Pancreas (tissue), 10 donors: Measurements from ENCODE around the gene MON2. TPM values are rescaled to one million over a fixed set of nuclear protein-coding genes. Genes with fewer than 3 reads are reported as not detected.
"Not testable (repeated sequence)": the region's sequence is repeated elsewhere in the genome, so short reads cannot be mapped to it uniquely, and the experiment has no call there.

Source experiments
- ATAC-seq, 4 donors: fragments of 200-7000 bp; cut with Tn5 transposase; one replicate each; pipeline versions ENCODE4 v1.8.0 to v1.9.1; 2020; ENCODE audit warnings: mild to moderate bottlenecking in 4 of 4, moderate library complexity in 4 of 4
- DNase-seq, 6 donors: peaks; one replicate each; pipeline ENCODE4 v3.0.0-alpha.2; 2020
- FAIRE-seq: peaks from 2 replicates; lab custom pipeline; 2012; peaks lifted over from hg19 to GRCh38; lab: Jason Lieb, UNC
- H3K27ac ChIP-seq, 4 donors: fragments of 200-600 bp; sonication (generic); 1 replicate in 3 of 4; 2 replicates in 1 of 4; pipeline versions ENCODE4 v1.5.0 to v1.8.0; 2020
- H3K27me3 ChIP-seq, 4 donors: fragments of 200-600 bp; one replicate each; pipeline ENCODE4 v1.8.0; 2021
- H3K36me3 ChIP-seq, 3 donors: fragments of 200-600 bp; sonication (generic) in 1 of 3; one replicate each; pipeline versions ENCODE4 v1.5.0 to v1.8.0; 2020 to 2021
- H3K4me1 ChIP-seq, 3 donors: fragments of 200-600 bp; one replicate each; pipeline ENCODE4 v1.8.0; 2021
- H3K4me3 ChIP-seq, 4 donors: fragments of 200-600 bp; sonication (generic) in 2 of 4; one replicate each; pipeline versions ENCODE4 v1.5.0 to v1.8.0; 2020 to 2021
- H3K9me3 ChIP-seq, 4 donors: fragments of 200-600 bp; one replicate each; pipeline ENCODE4 v1.8.0; 2021
- CTCF ChIP-seq, 4 donors: fragments of 200-600 bp; sonication (generic) in 3 of 4; IDR thresholded peaks; one replicate each; pipeline versions ENCODE4 v1.5.0 to v1.8.0; 2021; ENCODE audit warnings: antibody characterized with exemption in 4 of 4
- WGBS, 2 donors: extraction: QIAGEN DNeasy Blood & Tissue Kit; methylation state at CpG; one replicate each; pipeline ENCODE4 v1.1.7; 2013; 5-methylcytosine and 5-hydroxymethylcytosine counted together
- intact Hi-C, 3 donors: fragments of 100-400 bp; cut with DNase I; formaldehyde crosslinking; loops; one replicate each; pipeline versions ENCODE4 v1.11.1 to v1.14.2; 2022
- polyA plus RNA-seq, 2 donors: library from polyadenylated mRNA; stranded (reverse); fragments of 200-250 nt; gene quantifications; one replicate each; pipeline ENCODE4 v1.2.3, GENCODE V29; 2013
- total RNA-seq, 6 donors: library from RNA; stranded (reverse); fragmentation: NEBNext Ultra II Directional in 4 of 6; extraction: Animal tissue kit (Norgen Biotek cat#: 25700) in 4 of 6; gene quantifications; one replicate each; pipeline versions ENCODE4 v1.2.1 to v1.2.4, GENCODE V29; 2021 to 2023
- donor health status: healthy with polysubstance abuse.
- donor health status: DM: no; HTN: no; CAD: no; lungs with moderate emphysema.
- donor health status: DM: no; HTN: no; CAD: no.
- donor health status: control.
- donor health status: control.
- donor health status: Bipolar disorder and iron deficiency.
- donor health status: DM: yes; HTN: yes; CAD: no.
- donor health status: DM: no; HTN: no; CAD: no.
- donor health status: DM: no; HTN: no; CAD: no.
- donor health status: DM: yes; HTN: yes; CAD: no.

Gene MON2
- total and polyA plus RNA-seq, 8 donors, result 14.6 to 46.8 (median 30.7) TPM

- no peak for ATAC-seq
- FAIRE-seq, result no peak
- 70 to 75% methylated on average over 3 of the region's 3 CpGs for WGBS, 2 donors
- H3K27me3 ChIP-seq, result no peaks in the 10 kb centered on the region
- H3K4me1 ChIP-seq, result no peaks in the 10 kb centered on the region
- DNase-seq, result no peak
- no peak for TF ChIP-seq CTCF (IDR thresholded peaks at IDR 0.05)
- no peaks in the 10 kb centered on the region for H3K9me3 ChIP-seq
- H3K36me3 ChIP-seq, result no peaks in the 10 kb centered on the region
- no peak overlapping the region for H3K4me3 ChIP-seq
- no peak overlapping the region for H3K27ac ChIP-seq
- intact Hi-C loops, result loop anchor here in 1 of 3 donors (10.0 kb wide), 1 partner anchor 346 kb away; no protein-coding TSS in a partner anchor
These were observed 18.2 kb upstream of the MON2 start for GRCh38 chr12:62448436-62448835.

GRCh38 chr12:62455429-62455828 is 11.2 kb upstream of the MON2 start:
- FAIRE-seq, DNase-seq, intact Hi-C loops, H3K9me3 ChIP-seq, H3K4me1 ChIP-seq, H3K4me3 ChIP-seq, H3K36me3 ChIP-seq, ATAC-seq, H3K27me3 ChIP-seq, H3K27ac ChIP-seq: not testable (repeated sequence)
- WGBS, 2 donors, result 43 to 68% methylated on average over 2 of the region's 2 CpGs

GRCh38 chr12:62458626-62459025 is 8.0 kb upstream of the MON2 start:
- Histone ChIP-seq H3K27me3 (no peaks in the 10 kb centered on the region), H3K36me3 (no peaks in the 10 kb centered on the region), H3K4me1 (no peaks in the 10 kb centered on the region), H3K27ac (no peak overlapping the region), H3K4me3 (no peak overlapping the region), H3K9me3 (no peaks in the 10 kb centered on the region)
- intact Hi-C loops, result no loop called here
- DNase-seq (no peak), FAIRE-seq (no peak), ATAC-seq (no peak)
- no peak for TF ChIP-seq CTCF (IDR thresholded peaks at IDR 0.05)
- WGBS, 2 donors, result 78 to 83% methylated on average over 3 of the region's 3 CpGs

GRCh38 chr12:62459976-62460375 is 6.7 kb upstream of the MON2 start:
- H3K4me1 ChIP-seq, result no peaks in the 10 kb centered on the region
- ATAC-seq (no peak), FAIRE-seq (no peak), DNase-seq (no peak)
- intact Hi-C loops, result no loop called here
- TF ChIP-seq CTCF (IDR thresholded peaks at IDR 0.05), result no peak
- H3K27ac ChIP-seq, result no peak overlapping the region
- H3K27me3 ChIP-seq, result no peaks in the 10 kb centered on the region
- H3K4me3 ChIP-seq, result no peak overlapping the region
- no peaks in the 10 kb centered on the region for H3K36me3 ChIP-seq
- no peaks in the 10 kb centered on the region for H3K9me3 ChIP-seq

- H3K9me3 ChIP-seq, H3K4me3 ChIP-seq, H3K27ac ChIP-seq, H3K27me3 ChIP-seq, H3K4me1 ChIP-seq, H3K36me3 ChIP-seq, intact Hi-C loops, FAIRE-seq, ATAC-seq: not testable (repeated sequence)
- DNase-seq, result peak in 1 of 6 donors; percentile 49
- WGBS, 2 donors, result 84 to 92% methylated on average over 30 to 32 of the region's 32 CpGs
These were observed 5.3 kb upstream of the MON2 start for GRCh38 chr12:62461171-62461837.

- WGBS, 2 donors, result 59 to 68% methylated on average over 7 of the region's 7 CpGs
- H3K36me3 ChIP-seq, DNase-seq, ATAC-seq, FAIRE-seq, H3K9me3 ChIP-seq, H3K27ac ChIP-seq, intact Hi-C loops, H3K4me1 ChIP-seq, H3K27me3 ChIP-seq, H3K4me3 ChIP-seq: not testable (repeated sequence)
These were observed 3.4 kb upstream of the MON2 start for GRCh38 chr12:62463252-62463651.
